ENCODE measurements around the gene PLB1.

GRCh38 chr2:28463893-28464292, 32.0 kb upstream of the PLB1 start:
- TF ChIP-seq EZH2 (IDR thresholded peaks at IDR 0.05; ENCODE audit: insufficient read depth, poor library complexity, severe bottlenecking) (no peak), EZH2phosphoT487 (IDR thresholded peaks at IDR 0.05; ENCODE audit: insufficient read depth, low read depth) (no peak)
